Measurements from ENCODE around the gene PIGU. TPM values are rescaled to one million over a fixed set of nuclear protein-coding genes. Genes with fewer than 3 reads are reported as not detected.
A peak's percentile ranks its signal among the peaks of the same experiment; 100 is the strongest.
"Not testable (repeated sequence)": the region's sequence is repeated elsewhere in the genome, so short reads cannot be mapped to it uniquely, and the experiment has no call there.

Gene PIGU
- total RNA-seq, 4 donors from 2014 or later, result 12.8 to 14.1 (median 13.7) TPM

GRCh38 chr20:34515484-34516246, 161.2 kb downstream of the PIGU start:
- H3K9me3 ChIP-seq, result no peaks in the 10 kb centered on the region
- H3K4me1 ChIP-seq, result peaks cover 34% of the 10 kb centered on the region in 2 donors
- DNase-seq (peak in 1 of 2 donors; percentile 38), ATAC-seq (peak; percentile 33 to 52)
- intact Hi-C loops (cut with DNase I; ENCODE audit: low total_unique reads) (loop anchor here (2.0 to 5.0 kb wide), 2 partner anchors 213 to 523 kb away; partner anchors contain the start of genes AHCY and RALY), in situ Hi-C loops (cut with MboI; ENCODE audit: low sequenced_read_pairs in 4 of 4) (loop anchor here in 3 of 4 donors (10.0 kb wide), 2 partner anchors 201 to 211 kb away; partner anchors contain the start of gene AHCY (in 1 of the 3))
- H3K27ac ChIP-seq, result peak overlapping the region; percentile 88 to 96 (median 94)
- H3K36me3 ChIP-seq, result peaks cover 0 to 7% of the 10 kb centered on the region in 2 donors
- peak overlapping the region; percentile 71 to 92 (median 78) for H3K4me3 ChIP-seq
- no peak for TF ChIP-seq POLR2A (IDR thresholded peaks at IDR 0.05)
- TF ChIP-seq CTCF (IDR thresholded peaks at IDR 0.05 in 4 of 5, conservative IDR thresholded peaks at IDR 0.05 in 1 of 5), result no peak
- no peaks in the 10 kb centered on the region for H3K27me3 ChIP-seq

- ATAC-seq, result peak in 1 of 2 donors; percentile 1
- Histone ChIP-seq H3K4me1 (peaks cover 27 to 29% of the 10 kb centered on the region in 2 donors), H3K27ac (peak overlapping the region; percentile 21 to 96 (median 90)), H3K36me3 (peaks cover 0 to 9% of the 10 kb centered on the region in 2 donors), H3K27me3 (no peaks in the 10 kb centered on the region), H3K4me3 (peak overlapping the region; percentile 71 to 92 (median 78)), H3K9me3 (no peaks in the 10 kb centered on the region)
- no peak for DNase-seq
- intact Hi-C loops (cut with DNase I; ENCODE audit: low total_unique reads), result loop anchor here (5.0 kb wide), 1 partner anchor 523 kb away; the partner anchor contains the start of gene RALY
- TF ChIP-seq CTCF (IDR thresholded peaks at IDR 0.05 in 4 of 5, conservative IDR thresholded peaks at IDR 0.05 in 1 of 5) (no peak), POLR2A (IDR thresholded peaks at IDR 0.05) (no peak)
- in situ Hi-C loops (cut with MboI; ENCODE audit: low sequenced_read_pairs in 4 of 4), result loop anchor here in 3 of 4 donors (10.0 kb wide), 2 partner anchors 200 to 210 kb away; partner anchors contain the start of gene AHCY (in 1 of the 3)
These were observed 161.9 kb downstream of the PIGU start for GRCh38 chr20:34514897-34515483.

GRCh38 chr20:34514034-34514433, 162.9 kb downstream of the PIGU start:
- H3K9me3 ChIP-seq; H3K4me3 ChIP-seq; DNase-seq; ATAC-seq; H3K27me3 ChIP-seq; intact Hi-C loops (cut with DNase I; ENCODE audit: low total_unique reads); H3K27ac ChIP-seq: not testable (repeated sequence)
- in situ Hi-C loops (cut with MboI; ENCODE audit: low sequenced_read_pairs in 4 of 4), result loop anchor here in 3 of 4 donors (10.0 kb wide), 2 partner anchors 199 to 209 kb away; partner anchors contain the start of gene AHCY (in 1 of the 3)
- peaks cover 0 to 18% of the 10 kb centered on the region in 2 donors for H3K36me3 ChIP-seq
- peaks cover 19 to 23% of the 10 kb centered on the region in 2 donors for H3K4me1 ChIP-seq

- H3K27me3 ChIP-seq, result no peaks in the 10 kb centered on the region
- no peak for TF ChIP-seq CTCF (IDR thresholded peaks at IDR 0.05 in 4 of 5, conservative IDR thresholded peaks at IDR 0.05 in 1 of 5)
- TF ChIP-seq POLR2A (IDR thresholded peaks at IDR 0.05), result no peak
- DNase-seq (no peak), ATAC-seq (no peak)
- in situ Hi-C loops (cut with MboI; ENCODE audit: low sequenced_read_pairs in 4 of 4) (loop anchor here in 3 of 4 donors (10.0 kb wide), 2 partner anchors 198 to 208 kb away; partner anchors contain the start of gene AHCY (in 1 of the 3)), intact Hi-C loops (cut with DNase I; ENCODE audit: low total_unique reads) (no loop called here)
- peaks cover 9 to 21% of the 10 kb centered on the region in 2 donors for H3K4me1 ChIP-seq
- no peaks in the 10 kb centered on the region for H3K9me3 ChIP-seq
- peak overlapping the region in 1 of 4 donors; percentile 22 for H3K27ac ChIP-seq
- peaks cover 2 to 29% of the 10 kb centered on the region in 2 donors for H3K36me3 ChIP-seq
- H3K4me3 ChIP-seq, result no peak overlapping the region
These were observed 163.9 kb downstream of the PIGU start for GRCh38 chr20:34512955-34513419.

Measured in gastrocnemius medialis (tissue), 4 donors.